ENCODE measurements around the gene PDXDC1.
"Not testable (repeated sequence)": the region's sequence is repeated elsewhere in the genome, so short reads cannot be mapped to it uniquely, and the experiment has no call there.

Gene PDXDC1

GRCh38 chr16:15132719-15133428 is 158.0 kb downstream of the PDXDC1 start:
- DNase-seq (ENCODE audit: low spot score): not testable (repeated sequence)

- not testable (repeated sequence) for DNase-seq (ENCODE audit: low spot score)
Measured at GRCh38 chr16:15133554-15133953, 158.7 kb downstream of the PDXDC1 start.

- not testable (repeated sequence) for DNase-seq (ENCODE audit: low spot score)
Measured at GRCh38 chr16:15134752-15135482, 160.1 kb downstream of the PDXDC1 start.

- DNase-seq (ENCODE audit: low spot score): not testable (repeated sequence)
Measured at GRCh38 chr16:15135483-15136360, 160.9 kb downstream of the PDXDC1 start.

GRCh38 chr16:15137514-15137913 is 162.7 kb downstream of the PDXDC1 start:
- DNase-seq (ENCODE audit: low spot score): not testable (repeated sequence)

GRCh38 chr16:15140444-15141365 is 165.9 kb downstream of the PDXDC1 start:
- peak; percentile 3 for DNase-seq (ENCODE audit: low spot score)

GRCh38 chr16:15141586-15141985 is 166.8 kb downstream of the PDXDC1 start:
- DNase-seq (ENCODE audit: low spot score): no peak

- not testable (repeated sequence) for DNase-seq (ENCODE audit: low spot score)
Measured at GRCh38 chr16:15142107-15142890, 167.5 kb downstream of the PDXDC1 start.

- DNase-seq (ENCODE audit: low spot score): not testable (repeated sequence)
Measured at GRCh38 chr16:15142891-15143600, 168.2 kb downstream of the PDXDC1 start.

GRCh38 chr16:15143601-15144091 is 168.8 kb downstream of the PDXDC1 start:
- not testable (repeated sequence) for DNase-seq (ENCODE audit: low spot score)

- DNase-seq (ENCODE audit: low spot score): peak; percentile 3
Measured at GRCh38 chr16:15144092-15144631, 169.3 kb downstream of the PDXDC1 start.

- not testable (repeated sequence) for DNase-seq (ENCODE audit: low spot score)
Measured at GRCh38 chr16:15144781-15145417, 170.1 kb downstream of the PDXDC1 start.

- peak; percentile 66 for DNase-seq (ENCODE audit: low spot score)
Measured at GRCh38 chr16:15145418-15146263, 170.8 kb downstream of the PDXDC1 start.

GRCh38 chr16:15146264-15146662 is 171.4 kb downstream of the PDXDC1 start:
- peak; percentile 8 for DNase-seq (ENCODE audit: low spot score)

GRCh38 chr16:15148831-15149230 is 174.0 kb downstream of the PDXDC1 start:
- DNase-seq (ENCODE audit: low spot score): not testable (repeated sequence)

- not testable (repeated sequence) for DNase-seq (ENCODE audit: low spot score)
Measured at GRCh38 chr16:15149260-15149659, 174.4 kb downstream of the PDXDC1 start.

GRCh38 chr16:15154005-15154404 is 179.2 kb downstream of the PDXDC1 start:
- DNase-seq (ENCODE audit: low spot score): not testable (repeated sequence)

All from pons (tissue), 1 donor.